HFF-Myc (cell line): Measurements from ENCODE around the gene PIGR.

Experiments
- DNase-seq: peaks from one replicate; pipeline ENCODE4 v3.0.0-alpha.2; 2011; ENCODE audit warnings: low read depth; ENCODE audit errors: extremely low read depth
- H3K4me3 ChIP-seq: replicated peaks from 2 replicates; pipeline ENCODE4 v1.5.1; 2011; ENCODE audit warnings: low read depth, mild to moderate bottlenecking, control low read depth, low read length
- CTCF ChIP-seq: IDR thresholded peaks from 2 replicates; pipeline ENCODE4 v1.5.1; 2012; ENCODE audit warnings: mild to moderate bottlenecking, low read depth, low read length, control low read depth; ENCODE audit errors: missing control alignments

Gene PIGR

GRCh38 chr1:206883876-206884275 lies 62.4 kb downstream of the PIGR start:
- H3K4me3 ChIP-seq = no peak overlapping the region
- no peak for DNase-seq
- no peak for TF ChIP-seq CTCF

GRCh38 chr1:206883160-206883559 lies 63.1 kb downstream of the PIGR start:
- no peak overlapping the region for H3K4me3 ChIP-seq
- no peak for DNase-seq
- no peak for TF ChIP-seq CTCF

GRCh38 chr1:206882555-206882954 lies 63.7 kb downstream of the PIGR start:
- DNase-seq = no peak
- no peak for TF ChIP-seq CTCF
- no peak overlapping the region for H3K4me3 ChIP-seq

DNA sequence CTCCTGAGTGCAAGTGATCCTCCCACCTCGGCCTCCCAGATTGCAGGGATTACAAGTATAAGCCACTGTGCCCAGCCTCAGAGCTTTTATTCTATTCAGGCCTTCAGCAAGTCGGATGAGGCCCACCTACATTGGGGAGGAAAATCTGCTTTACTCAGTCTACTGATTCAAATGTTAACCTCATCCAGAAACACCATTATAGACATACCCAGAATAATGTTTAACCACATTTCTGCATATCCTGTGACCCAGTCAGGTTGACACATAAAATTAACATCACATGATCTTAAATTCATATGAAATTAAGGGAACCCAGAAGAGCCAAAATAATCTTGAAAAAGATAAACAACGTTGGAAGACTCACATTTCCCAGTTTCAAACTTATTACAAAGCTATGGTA lies 66.0 kb downstream of the PIGR start:
- TF ChIP-seq CTCF = no peak
- DNase-seq = no peak
- no peak overlapping the region for H3K4me3 ChIP-seq
